ENCODE measurements around the gene RBM26. TPM values are rescaled to one million over a fixed set of nuclear protein-coding genes. Genes with fewer than 3 reads are reported as not detected.
"Not testable (repeated sequence)": the region's sequence is repeated elsewhere in the genome, so short reads cannot be mapped to it uniquely, and the experiment has no call there.

RBM26 gene
- total RNA-seq, 1 experiment from 2014 or later, result 32.2 TPM

DNA sequence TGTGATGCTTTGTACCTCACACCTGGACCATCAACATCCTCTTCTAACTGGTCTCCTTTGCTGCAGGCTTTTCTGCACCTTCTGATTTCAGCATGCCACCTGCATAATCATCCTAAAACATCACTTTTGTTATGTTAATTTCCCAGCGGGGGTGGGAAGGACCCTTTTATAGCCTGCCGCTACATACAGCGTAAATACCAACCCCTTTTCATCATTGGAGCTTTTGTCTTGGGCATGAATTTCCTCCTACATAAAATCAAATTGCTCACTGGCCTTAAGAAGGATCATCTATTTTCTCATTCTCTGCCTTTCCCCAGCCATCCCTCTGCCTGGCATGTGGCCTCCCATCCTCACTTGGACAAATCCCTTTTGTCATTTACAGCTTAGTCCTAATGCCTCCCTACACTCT, 124.7 kb downstream of the RBM26 start:
- Histone ChIP-seq H3K9me3 (ENCODE audit: control insufficient read depth, insufficient read depth, low read depth, low read length) (no peaks in the 10 kb centered on the region), H3K4me1 (ENCODE audit: control insufficient read depth, insufficient read depth, low read length) (no peaks in the 10 kb centered on the region), H3K27ac (ENCODE audit: low read length) (no peak overlapping the region), H3K4me3 (ENCODE audit: low read depth in 2 of 2, low read length in 2 of 2) (no peak overlapping the region), H3K36me3 (ENCODE audit: control insufficient read depth, insufficient read depth, low read length) (no peaks in the 10 kb centered on the region), H3K27me3 (ENCODE audit: control insufficient read depth, insufficient read depth, low read length) (no peaks in the 10 kb centered on the region)
- no peak for TF ChIP-seq SIN3A (IDR thresholded peaks at IDR 0.05; ENCODE audit: borderline replicate concordance, insufficient read depth, low read depth, low read length)
- no peak for TF ChIP-seq POLR2AphosphoS5 (IDR thresholded peaks at IDR 0.05; ENCODE audit: low read depth, low read length)
- TF ChIP-seq, protein P1, sequence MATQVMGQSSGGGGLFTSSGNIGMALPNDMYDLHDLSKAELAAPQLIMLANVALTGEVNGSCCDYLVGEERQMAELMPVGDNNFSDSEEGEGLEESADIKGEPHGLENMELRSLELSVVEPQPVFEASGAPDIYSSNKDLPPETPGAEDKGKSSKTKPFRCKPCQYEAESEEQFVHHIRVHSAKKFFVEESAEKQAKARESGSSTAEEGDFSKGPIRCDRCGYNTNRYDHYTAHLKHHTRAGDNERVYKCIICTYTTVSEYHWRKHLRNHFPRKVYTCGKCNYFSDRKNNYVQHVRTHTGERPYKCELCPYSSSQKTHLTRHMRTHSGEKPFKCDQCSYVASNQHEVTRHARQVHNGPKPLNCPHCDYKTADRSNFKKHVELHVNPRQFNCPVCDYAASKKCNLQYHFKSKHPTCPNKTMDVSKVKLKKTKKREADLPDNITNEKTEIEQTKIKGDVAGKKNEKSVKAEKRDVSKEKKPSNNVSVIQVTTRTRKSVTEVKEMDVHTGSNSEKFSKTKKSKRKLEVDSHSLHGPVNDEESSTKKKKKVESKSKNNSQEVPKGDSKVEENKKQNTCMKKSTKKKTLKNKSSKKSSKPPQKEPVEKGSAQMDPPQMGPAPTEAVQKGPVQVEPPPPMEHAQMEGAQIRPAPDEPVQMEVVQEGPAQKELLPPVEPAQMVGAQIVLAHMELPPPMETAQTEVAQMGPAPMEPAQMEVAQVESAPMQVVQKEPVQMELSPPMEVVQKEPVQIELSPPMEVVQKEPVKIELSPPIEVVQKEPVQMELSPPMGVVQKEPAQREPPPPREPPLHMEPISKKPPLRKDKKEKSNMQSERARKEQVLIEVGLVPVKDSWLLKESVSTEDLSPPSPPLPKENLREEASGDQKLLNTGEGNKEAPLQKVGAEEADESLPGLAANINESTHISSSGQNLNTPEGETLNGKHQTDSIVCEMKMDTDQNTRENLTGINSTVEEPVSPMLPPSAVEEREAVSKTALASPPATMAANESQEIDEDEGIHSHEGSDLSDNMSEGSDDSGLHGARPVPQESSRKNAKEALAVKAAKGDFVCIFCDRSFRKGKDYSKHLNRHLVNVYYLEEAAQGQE (IDR thresholded peaks at IDR 0.05; ENCODE audit: insufficient read depth in 1 of 2, low read depth in 2 of 2, low read length in 1 of 2), result no peak
- TF ChIP-seq, protein P2, sequence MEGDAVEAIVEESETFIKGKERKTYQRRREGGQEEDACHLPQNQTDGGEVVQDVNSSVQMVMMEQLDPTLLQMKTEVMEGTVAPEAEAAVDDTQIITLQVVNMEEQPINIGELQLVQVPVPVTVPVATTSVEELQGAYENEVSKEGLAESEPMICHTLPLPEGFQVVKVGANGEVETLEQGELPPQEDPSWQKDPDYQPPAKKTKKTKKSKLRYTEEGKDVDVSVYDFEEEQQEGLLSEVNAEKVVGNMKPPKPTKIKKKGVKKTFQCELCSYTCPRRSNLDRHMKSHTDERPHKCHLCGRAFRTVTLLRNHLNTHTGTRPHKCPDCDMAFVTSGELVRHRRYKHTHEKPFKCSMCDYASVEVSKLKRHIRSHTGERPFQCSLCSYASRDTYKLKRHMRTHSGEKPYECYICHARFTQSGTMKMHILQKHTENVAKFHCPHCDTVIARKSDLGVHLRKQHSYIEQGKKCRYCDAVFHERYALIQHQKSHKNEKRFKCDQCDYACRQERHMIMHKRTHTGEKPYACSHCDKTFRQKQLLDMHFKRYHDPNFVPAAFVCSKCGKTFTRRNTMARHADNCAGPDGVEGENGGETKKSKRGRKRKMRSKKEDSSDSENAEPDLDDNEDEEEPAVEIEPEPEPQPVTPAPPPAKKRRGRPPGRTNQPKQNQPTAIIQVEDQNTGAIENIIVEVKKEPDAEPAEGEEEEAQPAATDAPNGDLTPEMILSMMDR (IDR thresholded peaks at IDR 0.05), result no peak
- no peak for TF ChIP-seq TCF7L2 (IDR thresholded peaks at IDR 0.05; ENCODE audit: low read depth, low read length)
- in situ Hi-C loops (cut with HindIII; ENCODE audit: low pct_unique_long_range_greater_than_20kb, low sequenced_read_pairs), result no loop called here
- CTCF ChIA-PET, result no interaction called here
- no TSS peak for BruUV-seq (replicated peaks)
- no peak for DNase-seq (ENCODE audit: low read depth, low spot score)
- intact Hi-C loops (cut with micrococcal nuclease; ENCODE audit: unreplicated experiment), result no loop called here
- POLR2A ChIA-PET, result no interaction called here
- ATAC-seq, result no peak

DNA sequence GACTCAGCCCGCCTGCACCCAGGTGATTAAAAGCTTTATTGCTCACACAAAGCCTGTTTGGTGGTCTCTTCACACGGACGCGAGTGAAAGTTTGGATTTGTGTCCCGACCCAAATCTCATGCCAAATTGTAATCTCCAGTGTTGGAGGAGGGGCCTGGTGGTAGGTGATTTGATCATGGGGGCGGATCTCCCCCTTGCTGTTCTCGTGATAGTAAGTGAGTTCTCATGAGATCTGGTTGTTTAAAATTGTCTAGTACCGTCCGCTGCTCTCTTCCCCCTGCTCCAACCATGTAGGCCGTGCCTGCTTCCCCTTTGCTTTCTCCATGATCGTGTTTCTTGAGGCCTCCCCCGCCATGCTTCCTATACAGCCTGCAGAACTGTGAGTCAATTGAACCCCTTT, 126.3 kb downstream of the RBM26 start:
- POLR2A ChIA-PET, result not testable (repeated sequence)

DNA sequence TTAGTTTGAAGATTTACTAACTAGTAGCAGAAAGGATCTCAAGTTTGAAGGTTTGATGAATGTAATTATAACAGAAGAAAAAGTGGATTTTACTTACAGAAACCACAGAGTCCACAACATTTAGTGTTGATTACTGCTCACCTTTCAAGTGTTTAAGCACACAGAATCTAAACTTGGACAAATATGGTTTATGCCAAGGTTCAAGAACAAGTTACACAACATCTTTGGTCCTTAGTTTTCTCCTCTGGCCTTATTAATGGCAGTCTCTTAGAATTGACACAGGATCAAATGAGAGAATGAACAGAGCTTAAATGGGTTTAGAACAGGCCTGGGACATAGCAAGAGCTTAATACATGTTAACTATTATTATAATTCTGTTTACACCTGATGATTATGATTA, 133.0 kb downstream of the RBM26 start:
- no peaks in the 10 kb centered on the region for H3K27me3 ChIP-seq (ENCODE audit: control insufficient read depth, insufficient read depth, low read length)
- no peaks in the 10 kb centered on the region for H3K36me3 ChIP-seq (ENCODE audit: control insufficient read depth, insufficient read depth, low read length)
- ChIA-PET POLR2A (no interaction called here), CTCF (no interaction called here)
- no TSS peak for BruUV-seq (replicated peaks)
- H3K9me3 ChIP-seq (ENCODE audit: control insufficient read depth, insufficient read depth, low read depth, low read length), result no peaks in the 10 kb centered on the region
- in situ Hi-C loops (cut with HindIII; ENCODE audit: low pct_unique_long_range_greater_than_20kb, low sequenced_read_pairs) (no loop called here), intact Hi-C loops (cut with micrococcal nuclease; ENCODE audit: unreplicated experiment) (no loop called here)
- H3K4me3 ChIP-seq (ENCODE audit: low read depth in 2 of 2, low read length in 2 of 2), result no peak overlapping the region
- no peaks in the 10 kb centered on the region for H3K4me1 ChIP-seq (ENCODE audit: control insufficient read depth, insufficient read depth, low read length)
- no peak for ATAC-seq
- DNase-seq (ENCODE audit: low read depth, low spot score), result no peak
- TF ChIP-seq TCF7L2 (IDR thresholded peaks at IDR 0.05; ENCODE audit: low read depth, low read length), result no peak
- no peak for TF ChIP-seq POLR2AphosphoS5 (IDR thresholded peaks at IDR 0.05; ENCODE audit: low read depth, low read length)
- TF ChIP-seq, protein P2 (IDR thresholded peaks at IDR 0.05), result no peak
- H3K27ac ChIP-seq (ENCODE audit: low read length), result no peak overlapping the region

More for the DNA sequence above, 126.3 kb downstream of the RBM26 start:
- DNase-seq (ENCODE audit: low read depth, low spot score); CTCF ChIA-PET; ATAC-seq; intact Hi-C loops (cut with micrococcal nuclease; ENCODE audit: unreplicated experiment); H3K9me3 ChIP-seq (ENCODE audit: control insufficient read depth, insufficient read depth, low read depth, low read length); BruUV-seq (replicated peaks); H3K4me1 ChIP-seq (ENCODE audit: control insufficient read depth, insufficient read depth, low read length); H3K4me3 ChIP-seq (ENCODE audit: low read depth in 2 of 2, low read length in 2 of 2); H3K36me3 ChIP-seq (ENCODE audit: control insufficient read depth, insufficient read depth, low read length); H3K27ac ChIP-seq (ENCODE audit: low read length); in situ Hi-C loops (cut with HindIII; ENCODE audit: low pct_unique_long_range_greater_than_20kb, low sequenced_read_pairs); H3K27me3 ChIP-seq (ENCODE audit: control insufficient read depth, insufficient read depth, low read length): not testable (repeated sequence)

Data from Panc1 (cell line).